GM19467 (cell line): Measurements from ENCODE around the gene SAMD3.
"Not testable (repeated sequence)": the region's sequence is repeated elsewhere in the genome, so short reads cannot be mapped to it uniquely, and the experiment has no call there.

ENCODE experiments used
- ATAC-seq: cut with Tn5 transposase; IDR thresholded peaks from one replicate; pipeline ENCODE4 v1.9.1; 2021; ENCODE audit warnings: mild to moderate bottlenecking, moderate library complexity; ENCODE audit not compliant: unreplicated experiment

Gene SAMD3

GRCh38 chr6:130138116-130138908, 84.4 kb downstream of the SAMD3 start:
- peak; percentile 61 for ATAC-seq

- no peak for ATAC-seq
These were observed 86.0 kb downstream of the SAMD3 start for GRCh38 chr6:130136798-130137197.

DNA sequence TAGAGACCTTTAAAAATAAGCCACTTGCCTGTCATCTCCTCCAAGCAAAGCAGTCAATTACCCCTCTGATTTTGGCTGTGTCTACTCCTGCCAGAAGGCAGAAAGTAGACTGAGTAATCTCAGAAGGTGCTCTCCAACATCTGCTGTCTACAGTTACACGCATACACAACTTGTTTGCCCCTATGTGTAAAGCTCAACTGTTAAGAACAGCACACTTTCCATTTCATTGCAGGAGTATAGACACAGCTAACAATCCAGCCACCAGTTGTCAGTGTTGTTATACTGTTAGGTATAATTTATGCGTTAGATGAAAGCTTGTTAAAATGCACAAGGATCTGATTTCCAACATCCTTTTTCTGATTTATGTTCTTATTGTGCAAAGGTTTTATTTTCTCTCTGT, 88.2 kb downstream of the SAMD3 start:
- ATAC-seq: no peak

GRCh38 chr6:130132286-130132701, 90.5 kb downstream of the SAMD3 start:
- peak; percentile 79 for ATAC-seq

- ATAC-seq: no peak
These were observed 92.9 kb downstream of the SAMD3 start for GRCh38 chr6:130129762-130130246.

DNA sequence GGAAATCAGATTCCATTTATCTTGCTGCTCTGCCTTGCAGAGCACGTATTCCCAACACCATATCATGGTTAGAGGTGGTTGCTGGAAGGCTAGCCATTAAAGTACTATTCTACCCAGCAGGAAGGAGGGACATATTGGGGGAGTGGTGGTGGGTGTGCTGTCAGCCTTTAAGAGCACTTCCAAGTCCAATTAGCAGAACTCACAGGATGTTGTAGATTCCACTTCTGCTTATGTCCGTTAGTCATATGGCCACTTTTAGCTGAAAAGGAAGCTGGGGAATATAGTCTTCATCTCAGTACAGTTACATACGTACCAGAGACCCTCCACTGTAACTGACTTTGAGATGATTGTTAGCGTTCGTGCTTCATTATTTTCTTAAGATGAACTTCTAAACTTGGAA, 94.4 kb downstream of the SAMD3 start:
- ATAC-seq: no peak

DNA sequence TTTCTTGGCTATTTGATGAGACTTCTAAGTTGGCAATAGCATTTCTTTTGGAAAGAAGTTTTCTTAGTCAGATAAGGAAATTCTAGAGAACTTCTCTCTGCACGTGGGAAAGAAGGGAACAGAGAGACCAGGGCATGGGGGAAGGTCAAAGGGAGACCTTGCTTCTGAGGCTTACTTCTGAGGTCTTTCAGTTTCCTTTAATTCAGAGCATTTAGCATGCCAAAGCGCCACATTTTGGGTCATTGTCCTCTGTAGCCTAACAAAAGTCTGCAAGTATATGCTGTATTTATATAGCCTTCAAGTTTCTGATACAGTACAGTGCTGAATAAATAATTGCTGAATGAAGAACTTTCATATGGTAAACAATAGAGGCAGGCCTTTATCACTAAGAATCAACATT, 95.6 kb downstream of the SAMD3 start:
- ATAC-seq: no peak

DNA sequence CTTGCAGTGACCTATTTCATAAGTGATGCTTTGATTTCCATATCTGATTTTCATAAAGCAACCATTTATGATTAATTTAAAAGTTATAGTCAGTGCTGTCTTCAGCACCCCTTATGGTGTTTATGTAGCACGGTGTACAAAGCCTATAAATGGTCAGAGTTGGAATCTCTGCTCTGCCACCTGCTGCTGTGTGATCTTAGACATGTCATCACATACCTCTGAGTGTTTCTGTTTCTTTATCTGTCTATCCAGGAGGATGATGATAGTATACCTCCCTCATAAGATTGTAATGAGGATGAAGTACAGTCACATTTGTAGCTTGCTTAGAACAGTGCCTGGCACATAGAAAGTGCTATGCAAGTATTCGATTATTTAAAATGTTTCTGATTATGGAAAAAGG, 100.5 kb downstream of the SAMD3 start:
- ATAC-seq: no peak

- ATAC-seq: no peak
These were observed 102.0 kb downstream of the SAMD3 start for GRCh38 chr6:130120731-130121130.

DNA sequence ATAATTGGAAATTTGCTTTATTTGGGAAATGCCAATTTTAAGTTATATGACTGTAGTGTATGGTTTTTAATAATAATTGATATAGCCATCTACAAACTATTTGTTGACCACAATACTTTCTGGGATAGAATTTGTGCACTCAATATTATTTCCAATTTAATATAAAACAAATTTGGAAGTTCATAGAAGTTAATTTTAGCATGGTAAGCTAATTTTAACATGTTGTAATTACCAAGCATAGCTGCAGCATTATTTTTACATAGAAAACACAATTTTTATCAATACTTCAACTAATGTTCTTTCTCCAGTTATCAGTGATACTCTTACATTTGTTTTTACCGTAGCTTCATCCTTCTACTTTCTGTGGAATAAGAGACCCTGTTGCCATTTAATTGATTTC, 103.5 kb downstream of the SAMD3 start:
- no peak for ATAC-seq

DNA sequence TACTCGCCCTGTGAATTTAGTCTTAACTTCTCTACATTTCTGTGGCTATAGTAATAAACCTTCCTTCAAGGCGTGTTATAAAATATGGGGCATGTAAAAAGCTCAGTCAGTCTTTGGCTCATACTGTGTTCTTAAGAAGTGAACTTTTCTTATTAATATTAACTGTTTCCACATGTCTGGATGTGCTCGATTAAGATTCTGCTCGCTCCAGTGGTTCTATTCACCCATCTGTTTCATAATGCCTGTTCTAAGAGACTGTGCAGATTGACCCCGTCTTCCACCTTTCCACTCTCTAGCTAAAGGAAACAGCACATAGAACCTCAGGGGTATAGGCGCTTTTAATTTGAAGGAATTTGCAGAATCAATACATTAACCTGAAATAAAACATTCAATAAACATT, 104.5 kb downstream of the SAMD3 start:
- ATAC-seq: no peak

- not testable (repeated sequence) for ATAC-seq
These were observed 105.5 kb downstream of the SAMD3 start for GRCh38 chr6:130117187-130117701.

DNA sequence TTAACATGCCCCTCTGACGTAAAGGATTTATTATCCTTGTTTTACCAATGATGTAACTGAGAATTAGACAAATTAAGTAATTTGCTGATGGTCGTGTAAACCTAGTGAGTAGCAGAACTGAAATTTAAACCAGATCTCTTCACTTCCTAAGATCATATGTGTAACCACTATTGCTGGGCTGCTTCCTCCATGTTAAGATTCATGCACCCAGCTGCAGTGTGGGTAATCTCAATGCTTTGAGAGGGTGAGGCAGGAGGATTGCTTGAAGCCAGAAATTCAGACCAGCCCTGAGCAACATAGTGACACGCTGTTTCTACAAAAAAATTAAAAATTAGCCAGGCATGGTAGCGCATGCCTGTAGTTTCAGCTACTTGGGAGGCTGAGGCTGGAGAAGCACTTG, 106.5 kb downstream of the SAMD3 start:
- ATAC-seq: peak; percentile 42

GRCh38 chr6:130115036-130115435, 107.7 kb downstream of the SAMD3 start:
- ATAC-seq: peak; percentile 89

GRCh38 chr6:130113201-130113710, 109.5 kb downstream of the SAMD3 start:
- no peak for ATAC-seq

DNA sequence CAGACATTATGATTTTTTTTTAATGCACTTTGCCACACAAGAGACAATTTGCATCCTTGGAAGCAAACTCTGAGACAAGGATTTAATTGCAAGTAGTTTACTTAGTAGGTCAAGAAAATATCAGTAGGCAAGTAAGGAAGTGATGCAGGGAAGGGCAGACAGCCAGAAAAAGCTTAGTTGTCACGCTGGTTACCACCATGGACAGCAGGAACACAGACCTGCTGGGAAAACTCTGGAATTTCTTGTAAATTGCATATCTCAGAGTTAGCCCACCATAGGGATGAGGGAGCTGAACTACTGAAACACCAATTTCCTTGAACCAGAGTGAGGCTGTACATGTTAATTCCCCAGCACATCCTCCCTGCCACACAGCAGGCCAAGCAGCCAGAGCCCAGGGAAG, 111.7 kb downstream of the SAMD3 start:
- ATAC-seq: no peak

DNA sequence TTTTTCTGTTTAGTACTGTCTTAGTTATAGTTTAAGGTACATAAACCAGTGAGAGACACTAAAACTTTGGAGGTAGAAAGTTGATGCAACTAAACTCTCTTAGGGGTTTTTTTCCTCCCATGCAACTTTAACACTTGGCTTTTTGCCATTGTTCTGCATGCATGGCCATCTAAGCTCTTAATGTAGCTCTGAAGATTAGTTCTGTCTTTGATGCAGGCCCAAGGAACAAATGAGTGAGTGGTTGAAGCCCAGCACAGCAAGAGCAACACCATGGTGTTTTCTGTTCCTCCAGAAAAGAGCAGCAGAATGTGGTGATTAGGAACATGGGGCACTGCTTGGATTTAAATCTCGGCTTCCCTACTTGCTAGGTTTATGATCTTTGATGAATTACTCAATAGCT, 115.0 kb downstream of the SAMD3 start:
- no peak for ATAC-seq

GRCh38 chr6:130105996-130106704, 116.6 kb downstream of the SAMD3 start:
- ATAC-seq: peak; percentile 58

GRCh38 chr6:130099119-130099518, 123.6 kb downstream of the SAMD3 start:
- no peak for ATAC-seq

DNA sequence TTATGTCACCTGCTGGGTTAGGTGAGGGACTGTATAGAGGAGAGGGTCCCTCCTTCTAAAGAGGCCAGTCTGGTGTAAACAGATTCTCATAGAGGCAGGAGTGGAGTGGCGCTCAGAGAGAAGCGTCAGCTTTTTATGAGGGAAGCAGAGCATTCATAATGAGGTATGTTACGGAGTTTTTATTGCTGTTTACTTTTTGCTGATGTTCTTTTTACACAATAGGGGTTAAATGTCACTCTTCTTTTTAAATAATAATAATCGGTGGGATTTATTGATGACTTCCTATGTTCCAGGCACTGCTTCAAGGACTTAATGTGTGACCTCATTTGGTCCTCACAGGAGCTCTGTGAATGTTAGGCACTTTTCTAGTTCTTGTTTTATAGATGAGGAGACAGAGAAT, 124.4 kb downstream of the SAMD3 start:
- no peak for ATAC-seq
